HS-5 (cell line): ENCODE measurements around the gene BAZ1B.
"Not testable (repeated sequence)": the region's sequence is repeated elsewhere in the genome, so short reads cannot be mapped to it uniquely, and the experiment has no call there.

Experiments used
- DNase-seq: peaks from one replicate; pipeline ENCODE4 v3.0.0-alpha.2; 2012; ENCODE audit warnings: low read depth

BAZ1B gene

DNA sequence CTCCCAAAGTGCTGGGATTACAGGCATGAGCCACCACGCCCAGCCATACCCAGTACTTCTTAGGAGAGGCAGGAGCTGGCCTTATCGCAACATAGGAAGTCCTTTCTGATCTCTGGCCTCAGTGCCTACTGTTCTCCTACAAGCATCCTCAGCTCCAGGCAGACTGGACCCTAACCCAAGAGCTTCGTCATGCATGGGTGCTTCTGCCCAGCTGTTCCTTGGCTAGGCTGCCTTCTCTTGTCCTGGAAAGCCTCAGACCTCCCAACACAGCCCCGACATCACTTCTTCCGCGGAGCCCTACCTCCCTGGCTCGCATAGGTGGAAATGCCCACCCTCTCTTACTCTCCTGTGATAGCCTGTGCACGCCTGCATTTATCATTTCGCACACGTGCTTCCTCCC lies 19.6 kb upstream of the BAZ1B start:
- no peak for DNase-seq

DNA sequence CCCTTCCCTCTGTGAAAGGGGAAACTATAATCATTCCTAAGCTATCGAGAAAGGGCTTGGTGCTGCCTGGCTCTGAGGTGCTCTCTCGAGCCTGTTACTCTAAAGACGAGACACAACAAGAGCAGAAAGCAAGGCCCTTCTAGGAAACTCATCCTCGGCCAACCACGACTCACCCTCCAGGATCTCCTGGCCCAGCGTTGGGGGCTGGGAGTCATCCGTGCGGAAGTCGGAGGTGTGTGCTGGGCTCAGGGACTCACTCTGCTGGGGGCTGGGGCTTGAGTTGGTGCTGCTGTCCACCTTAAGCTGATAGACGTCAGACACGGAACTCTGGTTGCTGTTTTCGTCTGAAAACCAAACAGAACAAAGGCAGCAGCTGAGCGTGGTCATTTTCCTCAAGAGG lies 17.6 kb upstream of the BAZ1B start:
- no peak for DNase-seq

DNA sequence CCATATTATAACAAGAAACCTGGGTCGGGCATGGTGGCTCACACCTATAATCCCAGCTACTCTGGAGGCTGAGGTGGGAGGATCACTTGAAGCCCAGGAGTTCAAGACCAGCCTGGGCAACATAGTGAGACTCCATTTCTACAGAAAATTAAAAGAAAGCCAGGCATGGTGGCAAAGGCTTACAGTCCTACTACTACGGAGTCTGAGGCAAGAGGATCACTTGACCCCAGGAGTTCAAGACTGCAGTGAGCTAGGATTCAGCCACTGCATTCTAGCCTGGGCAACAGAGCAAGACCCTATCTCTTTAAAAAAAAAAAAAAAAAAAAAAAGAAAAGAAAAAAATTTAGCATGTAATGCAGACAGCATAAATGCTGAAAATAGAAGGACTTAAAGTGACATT lies 16.4 kb upstream of the BAZ1B start:
- not testable (repeated sequence) for DNase-seq

- no peak for DNase-seq
These were observed 15.0 kb upstream of the BAZ1B start for GRCh38 chr7:73537051-73537450.

DNA sequence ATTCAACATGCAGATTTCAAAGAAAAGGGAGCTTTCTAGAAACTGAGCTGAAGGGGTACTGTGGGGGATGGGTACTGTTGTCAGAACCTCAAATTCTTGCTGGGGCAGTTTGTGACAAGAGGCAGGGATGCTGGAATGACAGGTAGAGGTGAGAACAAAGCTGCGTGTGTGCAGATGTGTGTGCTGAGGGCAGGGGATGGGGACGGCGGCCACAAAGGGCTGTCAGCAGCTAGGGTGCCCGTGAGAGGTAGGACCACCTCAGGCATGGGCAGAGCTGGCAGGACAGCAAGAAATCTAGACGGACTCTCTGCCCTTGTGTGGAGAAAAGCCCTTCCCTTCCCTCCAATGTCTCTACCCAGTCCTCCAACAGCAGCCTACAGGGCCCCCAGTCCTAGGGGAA lies 14.4 kb upstream of the BAZ1B start:
- DNase-seq: no peak

- not testable (repeated sequence) for DNase-seq
These were observed 13.8 kb upstream of the BAZ1B start for GRCh38 chr7:73535918-73536317.

DNA sequence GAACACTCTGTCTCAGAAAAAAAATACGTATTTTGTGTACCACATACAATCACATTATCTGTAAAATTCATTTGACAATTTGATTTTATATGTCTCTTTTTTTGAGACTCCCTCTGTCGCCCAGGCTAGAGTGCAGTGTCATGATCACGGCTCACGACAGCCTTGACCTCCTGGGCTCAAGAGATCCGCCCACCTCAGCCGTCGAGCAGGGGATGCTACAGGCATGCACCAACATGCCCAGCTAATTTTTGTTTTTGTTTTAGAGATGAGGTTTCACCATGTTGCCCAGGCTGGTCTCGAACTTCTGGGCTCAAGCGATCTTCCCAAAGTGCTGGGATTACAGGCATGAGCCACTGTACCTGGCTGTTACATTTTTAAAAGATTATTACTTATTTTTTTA lies 11.6 kb upstream of the BAZ1B start:
- DNase-seq: no peak

- no peak for DNase-seq
These were observed 10.1 kb upstream of the BAZ1B start for GRCh38 chr7:73532224-73532623.

DNA sequence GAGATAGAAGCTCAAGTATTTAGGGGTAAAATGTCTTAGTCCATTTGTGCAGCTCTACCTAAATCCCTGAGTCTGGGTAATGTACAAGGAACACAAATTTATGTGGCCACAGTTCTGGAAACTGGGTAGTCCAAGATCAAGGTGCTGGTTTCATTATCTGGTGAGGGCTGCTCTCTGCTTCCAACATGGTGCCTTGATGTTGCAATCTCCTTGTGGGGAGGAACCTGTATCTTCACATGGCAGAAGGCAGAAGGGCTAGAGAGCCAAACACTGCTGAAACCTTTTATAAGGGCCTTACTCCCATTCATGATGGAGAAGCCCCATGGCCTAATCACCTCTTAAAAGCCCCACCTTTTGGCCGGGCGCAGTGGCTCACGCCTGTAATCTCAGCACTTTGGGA lies 8.7 kb upstream of the BAZ1B start:
- no peak for DNase-seq

GRCh38 chr7:73526896-73527821 lies 5.1 kb upstream of the BAZ1B start:
- no peak for DNase-seq

DNA sequence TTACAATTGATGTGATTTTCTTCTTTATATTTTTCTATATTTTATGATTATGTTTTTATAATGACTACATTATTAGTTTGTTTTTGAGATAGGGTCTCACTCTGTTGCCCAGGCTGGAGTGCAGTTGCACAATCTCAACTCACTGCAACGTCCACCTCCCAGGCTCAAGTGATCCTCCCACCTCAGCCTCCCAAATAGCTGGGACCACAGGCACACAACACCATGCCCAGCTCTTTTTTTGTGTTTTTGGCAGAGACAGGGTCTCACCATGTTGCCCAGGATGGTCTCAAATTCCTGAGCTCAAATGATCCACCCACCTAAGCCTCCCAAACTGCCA lies 4.0 kb upstream of the BAZ1B start:
- DNase-seq: not testable (repeated sequence)

- DNase-seq: no peak
These were observed 423 bp downstream of the BAZ1B start for GRCh38 chr7:73521636-73522104.

DNA sequence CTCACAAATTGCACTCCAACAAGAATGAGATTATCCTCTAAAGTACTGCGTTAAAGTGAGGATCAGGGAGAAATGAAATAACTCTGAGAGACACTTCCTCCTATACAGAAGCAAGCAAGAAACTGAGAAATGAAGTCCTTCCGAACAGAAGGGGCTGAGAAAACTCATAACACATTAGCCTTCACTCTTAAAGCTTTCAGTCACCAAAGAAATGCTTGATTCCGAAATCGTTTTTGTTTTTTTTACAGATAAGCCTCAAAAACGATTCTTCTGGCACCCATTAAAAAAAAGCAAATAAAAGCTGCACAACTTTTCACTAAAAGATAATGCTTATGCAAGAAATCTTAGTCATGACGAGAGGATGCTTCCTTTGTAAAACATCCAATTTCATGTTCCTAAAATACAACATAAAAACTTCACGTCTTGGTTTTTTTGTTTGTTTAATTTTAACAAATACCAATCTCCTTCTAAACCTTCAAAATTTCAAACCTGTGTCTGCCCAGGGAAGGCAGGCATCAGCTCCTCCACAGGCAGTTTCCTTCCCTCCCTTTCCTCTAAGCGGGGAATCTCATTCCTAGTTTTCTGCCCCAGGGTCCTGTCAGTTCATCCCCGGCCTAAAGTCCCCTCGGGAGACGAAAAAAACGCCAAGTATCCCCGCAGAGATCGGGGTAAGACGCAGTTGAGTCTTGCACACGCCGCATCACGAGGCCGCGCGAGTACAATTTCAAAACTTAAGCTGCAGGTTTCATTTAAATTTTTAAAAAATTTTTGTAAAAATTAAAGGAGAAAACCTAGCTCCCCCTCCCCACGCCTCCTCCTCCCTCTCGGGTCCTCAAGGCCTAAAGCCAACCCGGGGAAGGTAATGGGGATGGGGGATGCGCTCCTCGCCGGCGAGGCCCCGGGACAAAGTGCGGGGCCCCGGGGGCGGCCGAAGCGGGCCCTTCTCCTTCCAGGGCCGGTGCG lies 1.1 kb downstream of the BAZ1B start:
- no peak for DNase-seq

DNA sequence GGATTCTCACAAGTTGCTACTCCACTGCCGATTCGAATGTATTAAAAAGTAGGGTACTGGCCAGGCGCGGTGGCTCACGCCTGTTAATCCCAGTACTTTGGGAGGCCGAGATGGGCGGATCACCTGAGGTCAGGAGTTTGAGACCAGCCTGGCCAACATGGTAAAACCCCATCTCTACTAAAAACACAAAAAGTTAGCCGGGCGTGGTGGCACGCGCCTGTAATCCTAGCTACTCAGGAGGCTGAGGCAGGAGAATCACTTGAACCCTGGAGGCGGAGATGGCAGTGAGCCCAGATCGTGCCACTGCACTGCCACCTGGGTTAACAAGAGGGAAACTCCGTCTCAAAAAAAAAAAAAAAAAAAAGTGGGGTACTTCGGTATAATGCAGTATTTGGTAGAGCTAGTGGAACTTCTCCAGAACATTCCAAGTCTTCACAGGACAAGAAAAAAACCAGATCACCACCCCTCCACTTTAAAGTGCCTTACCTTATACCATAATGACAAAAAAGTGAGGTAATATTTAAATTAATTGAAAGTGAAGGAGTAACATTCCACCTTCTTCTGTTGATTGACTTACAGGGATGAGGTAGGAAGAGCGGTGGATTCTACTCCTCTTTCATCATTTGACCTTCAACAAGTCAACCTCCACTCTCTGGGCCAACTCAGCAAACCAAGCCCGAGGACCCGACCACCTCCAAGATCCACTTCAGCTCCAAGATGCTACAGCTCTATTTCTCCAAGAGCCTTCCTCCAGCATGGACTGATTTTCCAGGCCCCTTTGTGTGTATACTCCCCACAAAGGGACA lies 2.0 kb downstream of the BAZ1B start:
- no peak for DNase-seq

DNA sequence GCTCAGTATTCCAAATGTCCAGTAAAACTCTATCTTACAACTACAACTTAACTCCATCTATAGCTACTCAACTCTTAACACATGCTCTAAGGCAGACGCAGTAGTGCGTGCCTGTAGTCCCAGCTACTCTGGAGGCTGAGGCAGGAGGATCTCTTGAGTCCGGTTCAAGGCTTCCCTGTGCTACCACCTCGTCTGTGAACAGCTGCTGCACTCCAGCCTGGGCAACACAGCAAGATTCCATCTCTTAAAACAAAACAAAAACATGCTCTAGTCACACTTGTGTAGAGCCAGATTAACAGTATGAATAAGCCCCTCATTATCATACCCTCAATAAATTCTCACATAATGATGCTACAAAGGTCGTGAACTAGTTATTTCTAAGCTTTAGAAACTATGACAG lies 3.6 kb downstream of the BAZ1B start:
- DNase-seq: no peak

DNA sequence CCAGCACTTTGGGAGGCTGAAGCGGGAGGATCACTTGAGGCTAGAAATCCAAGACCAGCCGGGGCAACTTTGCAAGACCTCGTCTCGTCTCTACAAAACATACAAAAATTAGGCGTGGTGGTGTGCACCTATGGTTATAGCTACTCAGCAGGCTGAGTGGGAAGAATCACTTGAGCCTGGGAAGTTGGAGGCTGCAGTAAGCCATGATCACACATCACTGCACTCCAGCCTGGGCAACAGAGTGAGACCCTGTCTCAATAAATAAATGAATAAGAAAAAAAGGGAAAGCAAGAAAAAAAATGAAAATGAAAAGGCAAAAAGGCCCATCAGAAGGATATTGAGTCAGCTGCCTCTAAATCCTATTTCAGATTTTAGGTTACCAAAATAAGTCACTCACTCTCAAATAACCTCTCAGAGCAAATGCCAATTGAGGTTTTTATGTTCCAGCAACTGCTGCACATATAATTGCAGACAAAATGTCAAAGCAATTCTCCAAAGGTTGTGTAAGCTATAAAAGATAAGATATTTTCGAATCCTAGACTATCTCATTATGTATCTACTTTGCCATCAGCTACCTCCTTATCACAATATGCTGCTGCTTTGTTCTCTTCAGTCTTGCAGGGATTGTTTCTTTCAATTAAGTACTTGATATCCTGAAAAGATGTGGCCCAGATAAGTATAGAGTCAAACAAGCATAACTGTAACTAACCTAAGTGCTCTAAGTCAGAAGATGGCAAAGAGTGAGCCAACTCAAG lies 4.7 kb downstream of the BAZ1B start:
- no peak for DNase-seq

DNA sequence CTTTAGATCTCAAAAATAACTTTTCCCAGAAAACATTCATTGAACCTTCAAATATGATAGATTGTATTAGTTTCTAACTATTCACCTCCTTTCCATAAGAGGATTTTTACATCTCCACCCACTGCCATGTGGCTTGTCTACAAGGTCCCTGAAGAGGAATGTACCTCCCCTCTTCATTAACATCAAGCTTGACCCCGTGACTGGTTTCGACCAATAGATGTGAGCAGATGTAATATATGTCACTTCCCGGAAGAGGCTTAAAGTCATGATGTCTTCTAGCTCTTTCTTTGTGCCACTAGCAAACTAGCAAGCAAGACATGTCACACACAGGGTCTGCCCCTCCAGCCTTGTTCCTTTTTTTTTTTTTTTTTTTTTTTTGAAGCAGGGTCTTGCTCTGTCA lies 6.9 kb downstream of the BAZ1B start:
- no peak for DNase-seq

GRCh38 chr7:73512018-73512780 lies 9.9 kb downstream of the BAZ1B start:
- DNase-seq: no peak

GRCh38 chr7:73509463-73509862 lies 12.6 kb downstream of the BAZ1B start:
- no peak for DNase-seq

DNA sequence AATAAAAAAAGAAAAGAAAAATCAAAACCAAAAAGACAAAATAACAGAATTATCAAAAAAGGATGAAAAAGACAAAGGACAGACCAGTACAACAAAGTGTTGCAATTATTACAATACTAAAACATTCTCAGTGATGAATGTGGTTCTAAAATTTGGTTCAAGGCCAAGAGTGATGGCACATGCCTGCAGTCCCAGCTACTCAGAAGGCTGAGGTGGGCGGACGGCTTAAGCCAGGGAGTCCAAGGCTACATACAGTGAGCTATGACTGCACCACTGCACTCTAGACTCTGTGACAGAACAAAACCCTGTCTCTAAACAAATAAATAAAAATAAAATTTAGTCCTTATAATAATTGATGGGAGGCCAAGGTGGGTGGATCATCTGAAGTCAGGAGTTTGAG lies 14.5 kb downstream of the BAZ1B start:
- no peak for DNase-seq

DNA sequence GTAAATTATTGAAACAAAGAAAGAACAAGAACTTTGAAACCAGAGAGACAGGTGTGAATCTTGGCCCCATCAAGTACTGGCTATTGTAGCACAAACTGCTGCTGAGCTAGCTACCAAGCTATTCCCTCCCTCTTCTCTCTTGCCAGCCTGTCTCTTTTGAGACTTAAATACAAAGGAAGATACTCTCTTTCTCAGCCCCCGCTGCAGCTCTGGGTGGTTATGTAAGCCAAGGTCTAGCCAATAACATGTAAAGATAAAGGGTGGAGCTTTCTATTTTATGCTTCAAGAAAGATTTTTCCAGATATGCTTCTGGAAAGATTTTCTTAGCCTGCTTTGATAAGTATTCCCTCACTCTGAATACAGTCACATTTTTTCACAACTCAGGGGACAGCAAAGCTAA lies 17.2 kb downstream of the BAZ1B start:
- DNase-seq: no peak
